Daoy (cell line): ENCODE data around the gene PLIN1. TPM values are rescaled to one million over a fixed set of nuclear protein-coding genes. Genes with fewer than 3 reads are reported as not detected.

ENCODE experiments used
- DNase-seq: peaks from one replicate; pipeline ENCODE4 v3.0.0-alpha.2; 2015; ENCODE audit warnings: low read depth
- total RNA-seq: library from RNA; depleted of rRNA; stranded (reverse); fragments of >200 nt; shearing (Covaris generic); gene quantifications from 2 replicates; pipeline ENCODE4 v1.2.3, GENCODE V29; 2014

The PLIN1 gene
- total RNA-seq, 1 experiment from 2014 or later, result 0.29 TPM

DNA sequence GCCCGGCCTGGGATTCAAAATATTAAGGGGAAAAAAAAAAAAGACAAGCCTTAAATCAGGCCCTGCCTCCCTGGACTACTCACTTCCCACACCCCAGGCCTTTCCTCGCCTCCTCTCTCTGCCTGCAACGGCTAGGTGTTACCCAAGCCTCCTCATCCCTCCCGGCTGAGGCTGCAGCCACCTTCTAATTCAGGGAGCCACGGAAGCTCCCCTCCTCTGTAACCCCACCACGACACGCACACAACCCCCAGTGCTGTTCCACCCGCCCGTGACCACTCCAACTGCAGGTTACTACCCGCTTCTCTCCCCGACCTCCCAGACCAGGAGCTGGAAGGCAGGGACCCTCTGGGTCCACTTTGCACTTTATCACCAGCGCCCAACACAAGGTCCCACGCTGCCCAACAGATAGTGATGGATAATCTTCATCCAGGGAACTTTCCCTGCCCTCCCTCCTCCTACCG is 24.8 kb downstream of the PLIN1 start:
- peak; percentile 41 for DNase-seq

DNA sequence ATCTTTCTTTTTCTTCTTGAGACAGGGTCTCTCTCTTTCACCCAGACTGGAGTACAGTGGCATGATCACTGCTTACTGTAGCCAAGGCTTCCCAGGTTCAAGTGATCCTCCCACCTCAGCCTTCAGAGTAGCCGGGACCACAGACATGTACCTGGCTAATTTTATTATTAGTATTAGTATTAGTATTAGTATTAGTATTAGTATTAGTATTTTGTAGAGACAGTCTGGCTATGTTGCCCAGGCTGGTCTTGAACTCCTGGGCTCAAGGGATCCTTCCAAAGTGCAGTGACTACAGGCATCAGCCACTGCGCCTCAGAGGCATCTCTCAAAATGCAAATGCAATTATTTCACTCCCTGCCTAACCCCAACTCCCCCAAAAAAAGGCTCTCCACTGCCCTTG is 25.6 kb downstream of the PLIN1 start:
- DNase-seq, result no peak

DNA sequence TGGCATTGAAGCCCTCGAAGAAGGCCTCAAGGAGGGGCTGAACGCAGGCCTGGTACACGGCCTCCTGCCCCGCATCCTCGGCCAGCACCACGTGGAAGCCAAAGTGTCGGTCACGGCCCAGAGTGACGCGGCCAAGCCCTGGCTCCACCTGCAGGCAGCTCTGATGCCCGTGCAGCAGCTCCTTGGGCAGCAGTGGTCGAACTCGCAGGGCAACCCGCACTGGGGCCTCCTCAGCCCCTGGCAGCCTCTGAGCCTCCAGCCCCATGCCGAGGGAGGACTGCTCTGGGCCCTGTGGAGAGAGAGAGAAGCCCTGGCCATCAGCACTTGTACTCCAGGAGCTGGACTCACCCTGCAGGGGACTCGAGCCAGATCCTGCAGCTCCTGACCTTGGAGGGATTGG is 26.5 kb downstream of the PLIN1 start:
- no peak for DNase-seq

DNA sequence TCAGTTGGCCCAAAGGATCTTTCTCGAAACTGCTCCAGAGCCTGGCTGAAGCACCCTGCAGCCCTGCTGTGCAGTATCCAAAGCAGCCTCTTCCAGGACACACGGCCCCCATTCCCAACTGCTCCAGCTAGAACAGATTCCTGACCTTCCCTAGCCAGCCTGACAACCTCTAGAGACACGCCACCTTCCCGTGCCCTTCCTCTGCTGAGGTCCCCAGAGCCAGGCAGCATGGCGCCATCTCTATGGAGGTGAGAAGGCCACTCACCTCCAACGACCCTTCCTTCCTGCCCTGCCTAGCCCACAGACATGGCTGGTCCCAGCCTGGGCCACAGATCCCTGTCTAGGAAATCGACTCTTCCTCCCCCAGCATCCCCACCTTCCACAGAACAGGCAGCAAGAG is 27.0 kb downstream of the PLIN1 start:
- no peak for DNase-seq

DNA sequence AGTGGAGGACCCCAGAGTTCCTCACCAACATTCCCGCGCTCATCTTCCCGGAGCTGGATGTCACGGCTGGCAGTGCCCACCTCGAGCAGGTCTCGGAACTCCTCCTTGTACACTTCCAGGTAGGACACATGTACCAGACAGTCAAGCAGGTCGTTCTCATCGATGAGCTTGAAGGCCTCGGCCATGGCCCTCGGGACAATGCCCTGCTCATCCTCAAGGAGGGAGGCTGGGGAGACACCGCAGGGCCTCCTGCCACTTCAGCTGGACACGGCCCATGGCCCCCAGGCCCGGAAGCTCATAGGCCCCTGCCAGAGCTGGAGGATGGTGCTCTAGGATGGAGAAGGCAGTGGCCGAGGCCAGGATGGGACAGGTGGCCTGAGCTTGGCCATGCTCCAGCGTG is 29.5 kb downstream of the PLIN1 start:
- no peak for DNase-seq

DNA sequence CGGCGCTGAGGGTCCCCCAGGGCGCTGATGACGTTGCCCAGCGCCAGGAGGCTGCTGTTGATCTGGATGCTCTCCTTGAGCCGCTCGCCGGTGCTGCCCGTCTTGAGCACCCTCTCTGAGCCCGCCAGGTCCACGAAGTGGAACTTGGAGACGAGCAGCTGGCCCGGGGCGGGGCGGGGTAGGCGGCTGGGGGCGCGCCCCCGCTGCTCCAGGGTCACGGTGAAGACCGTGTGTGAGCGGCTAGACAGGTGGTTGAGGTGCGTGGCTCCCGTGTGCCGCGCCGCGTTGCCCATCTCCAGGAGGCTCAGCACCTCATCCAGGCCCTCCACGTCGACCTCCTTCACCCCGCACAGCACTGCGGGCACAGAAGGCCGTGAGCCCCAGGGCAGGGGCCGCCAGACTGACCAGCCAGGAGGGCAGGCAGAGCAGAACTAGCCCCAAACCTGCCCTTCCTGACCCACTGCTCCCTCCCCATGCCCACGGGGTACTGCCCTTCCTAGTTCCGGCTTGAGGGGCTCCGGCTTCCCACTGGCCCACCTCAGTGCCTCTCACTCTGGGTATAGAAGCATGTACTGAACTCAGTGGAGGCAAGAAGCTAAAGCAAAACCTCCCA is 30.0 kb downstream of the PLIN1 start:
- DNase-seq, result no peak

DNA sequence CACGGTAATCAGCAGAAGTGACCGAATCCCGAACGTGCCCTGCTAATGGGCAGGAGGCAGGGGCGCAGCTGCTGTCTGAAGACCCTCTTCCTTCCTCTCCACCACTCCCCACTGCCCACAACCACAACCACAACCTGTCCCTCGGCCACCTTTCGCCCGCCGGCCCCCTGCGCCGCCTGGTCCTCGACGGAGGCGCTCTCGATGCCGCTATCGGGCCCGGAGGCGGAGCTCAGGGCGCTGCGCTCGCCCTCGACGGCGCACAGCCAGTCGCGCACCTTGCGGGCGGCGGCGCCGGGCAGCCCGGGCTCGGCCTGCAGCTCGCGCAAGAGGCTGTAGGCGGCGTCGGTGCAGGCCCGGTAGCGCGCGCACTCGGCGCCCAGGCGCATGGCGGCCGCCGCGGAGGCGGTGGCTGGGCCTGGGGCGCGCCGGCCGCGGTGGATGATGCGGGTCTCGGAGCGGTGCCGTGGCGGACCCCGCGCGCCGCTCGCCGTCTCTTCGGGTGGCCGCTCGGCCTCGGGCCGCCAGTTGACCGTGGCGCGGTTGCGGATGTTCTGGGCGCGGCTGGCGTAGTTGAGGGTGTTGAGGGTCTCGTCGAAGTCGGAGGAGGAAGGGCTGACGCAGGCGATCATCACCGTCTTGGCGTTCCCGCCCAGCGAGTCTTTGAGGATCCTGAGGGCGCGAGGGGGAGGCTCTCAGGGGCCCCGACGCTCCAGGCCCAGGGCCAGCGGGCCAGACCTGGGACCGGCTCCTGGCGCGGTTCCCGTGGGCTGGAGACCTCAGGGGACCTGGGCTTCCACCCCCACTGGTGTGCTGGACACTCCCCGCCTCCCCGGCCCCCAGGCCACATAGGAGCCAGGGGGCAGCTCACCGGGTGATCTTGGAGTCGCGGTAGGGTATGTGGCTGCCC is 30.8 kb downstream of the PLIN1 start:
- DNase-seq, result no peak

DNA sequence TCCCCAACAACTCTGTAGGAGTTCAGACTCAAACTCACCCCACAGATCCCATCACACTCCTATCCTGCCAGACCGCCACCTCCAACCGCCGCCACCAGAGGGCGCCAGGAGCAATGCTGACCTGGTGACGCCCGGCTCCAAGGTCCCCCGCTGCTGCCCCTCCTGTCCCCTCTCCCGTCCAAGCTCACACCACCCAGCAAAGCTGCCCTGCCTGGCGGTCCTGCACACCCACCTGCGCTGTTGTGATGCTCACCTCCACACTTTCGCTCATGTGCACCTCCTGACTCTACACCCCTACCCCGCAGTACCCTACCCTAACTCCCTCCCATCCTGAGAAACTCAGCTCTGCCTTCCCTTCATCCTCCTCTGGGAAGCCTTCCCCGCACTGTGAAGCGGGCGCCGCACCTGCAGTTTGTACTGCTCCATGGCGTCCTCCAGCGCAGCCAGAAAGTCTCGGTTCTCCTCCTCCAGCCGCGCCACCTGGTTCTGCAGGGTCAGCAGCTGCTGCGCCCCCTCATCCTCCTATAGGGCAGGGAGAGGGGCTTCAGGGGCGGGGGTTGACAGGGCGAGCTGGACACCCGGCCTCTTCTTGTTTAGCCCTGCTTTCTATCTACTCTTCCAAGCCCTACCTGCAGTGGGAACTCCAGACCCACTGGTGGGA is 31.8 kb downstream of the PLIN1 start:
- DNase-seq, result peak; percentile 73

DNA sequence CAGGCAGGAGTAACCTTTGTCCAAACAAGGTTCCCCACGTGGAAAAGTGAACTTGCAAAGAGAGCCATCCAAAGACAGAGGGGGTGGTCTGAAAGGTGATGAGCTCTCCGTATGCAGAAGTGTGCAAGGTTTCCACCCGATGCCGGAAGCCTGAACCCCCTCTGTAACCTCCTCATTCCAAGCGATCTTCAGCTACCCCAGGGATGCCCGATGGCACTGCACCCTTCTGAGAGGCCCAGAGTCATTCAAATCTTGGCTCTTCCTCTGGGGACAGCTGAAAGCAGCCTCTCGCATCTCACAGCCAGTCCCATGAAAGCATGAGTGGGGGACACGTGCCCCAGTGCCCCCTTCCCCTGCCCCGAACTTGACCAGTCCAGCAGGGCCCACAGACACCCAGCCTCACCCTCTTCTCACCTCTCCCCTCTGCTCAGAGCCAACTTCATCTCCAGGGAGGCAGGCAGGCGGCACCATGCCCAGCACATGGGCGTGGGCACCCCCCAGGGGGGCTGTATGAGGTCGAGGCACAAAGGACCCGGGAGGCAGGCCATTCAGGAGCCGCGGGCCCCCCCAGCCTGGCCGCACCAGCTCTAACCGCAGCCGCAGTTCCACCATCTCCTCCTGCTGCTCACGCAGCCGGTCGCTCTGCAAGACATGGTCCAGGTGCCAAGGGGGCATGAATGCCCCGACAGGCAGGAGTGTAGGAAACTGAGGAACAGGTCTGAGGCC is 32.6 kb downstream of the PLIN1 start:
- DNase-seq, result no peak

DNA sequence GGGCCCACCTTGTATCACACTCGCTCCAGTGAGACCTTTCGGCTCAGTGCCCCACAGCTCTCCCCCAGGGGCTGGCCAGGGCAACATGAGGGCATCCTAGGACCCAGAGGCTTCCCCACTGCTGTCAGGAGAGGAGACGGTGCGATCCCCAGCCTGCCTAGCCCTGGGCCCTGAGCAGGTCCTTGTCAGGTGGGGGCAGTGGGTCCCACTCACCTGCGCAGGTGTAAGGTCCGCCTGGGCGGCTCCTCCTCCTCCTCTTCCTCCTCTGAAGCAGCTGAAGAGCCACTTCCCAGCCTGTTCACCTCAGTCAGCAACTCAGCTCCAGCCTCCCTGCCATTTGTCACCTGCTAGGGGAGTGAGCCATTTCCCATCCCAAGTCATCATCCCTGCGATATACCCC is 33.5 kb downstream of the PLIN1 start:
- DNase-seq, result no peak

DNA sequence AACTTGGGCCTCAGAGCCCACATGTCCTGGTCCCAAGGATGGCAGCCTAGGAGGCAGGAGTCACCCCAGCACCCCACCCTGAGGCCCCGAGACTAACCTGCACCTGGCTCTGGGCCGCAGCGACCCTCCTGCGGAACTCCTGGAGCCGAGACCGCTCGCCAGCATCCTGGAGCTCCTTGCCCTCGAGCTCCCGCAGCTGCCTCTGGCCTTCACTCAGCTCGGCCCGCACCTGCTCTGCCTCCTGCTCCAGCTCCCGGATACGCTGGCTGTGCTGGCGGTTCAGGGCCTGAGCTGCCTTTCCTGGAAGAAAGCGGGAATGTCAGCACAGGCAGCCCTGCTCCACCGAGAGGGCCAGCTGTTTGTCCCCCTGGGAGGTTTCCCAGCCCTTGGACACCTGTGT is 37.1 kb downstream of the PLIN1 start:
- no peak for DNase-seq

DNA sequence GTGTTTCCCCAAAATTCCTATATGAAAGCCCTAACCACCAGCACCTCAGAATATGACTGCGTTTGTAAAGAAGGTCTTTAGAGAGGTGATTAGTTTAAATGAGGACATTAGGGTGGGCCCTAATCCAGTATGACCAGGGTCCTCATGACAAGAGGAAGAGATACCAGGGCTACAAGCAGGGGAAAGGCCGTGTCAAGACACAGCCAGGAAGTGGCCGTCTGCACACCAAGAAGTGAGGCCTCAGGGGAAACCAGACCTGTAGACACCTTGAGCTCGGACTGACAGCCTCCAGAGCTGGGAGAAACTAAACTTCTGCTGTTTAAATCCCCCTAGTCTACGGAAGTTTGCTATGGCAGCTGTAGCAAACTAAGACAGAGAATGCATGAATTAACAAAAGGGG is 38.1 kb downstream of the PLIN1 start:
- DNase-seq, result no peak

DNA sequence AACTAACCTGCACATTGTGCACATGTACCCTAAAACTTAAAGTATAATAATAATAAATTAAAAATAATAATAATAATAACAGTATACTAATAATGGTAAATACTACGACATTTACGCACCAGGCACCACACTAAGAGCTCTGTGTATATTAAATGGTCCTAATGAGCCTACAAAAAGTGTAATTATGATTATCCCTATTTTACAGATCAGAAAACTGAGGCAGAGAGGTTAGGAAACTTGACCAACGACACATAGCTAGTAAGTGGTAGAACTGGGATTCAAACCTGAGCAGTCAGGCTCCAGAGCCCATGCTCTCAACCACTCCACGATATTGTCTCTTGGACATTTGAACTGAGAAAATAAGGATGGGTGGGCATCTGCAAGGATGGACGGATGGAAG is 38.9 kb downstream of the PLIN1 start:
- DNase-seq, result no peak

DNA sequence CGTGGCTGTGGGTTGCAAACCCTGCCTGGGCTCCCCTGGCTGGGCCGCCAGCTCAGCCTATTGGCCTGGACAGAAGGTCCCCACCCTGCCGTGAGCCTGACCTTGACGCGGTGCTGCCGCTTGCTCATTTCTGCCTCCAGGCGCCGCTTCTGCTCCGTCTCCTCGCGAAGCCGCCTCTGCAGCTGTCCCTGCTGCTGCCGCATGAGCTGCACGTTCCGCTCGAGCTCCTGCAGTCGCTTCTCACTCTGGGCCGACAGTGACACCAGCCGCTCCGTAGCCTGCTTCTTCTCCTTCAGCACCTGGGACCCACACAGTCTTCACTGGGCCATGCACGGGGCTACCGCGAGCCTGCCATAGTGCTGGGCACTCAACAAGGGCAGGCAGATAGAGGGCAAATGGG is 45.6 kb downstream of the PLIN1 start:
- DNase-seq, result no peak

DNA sequence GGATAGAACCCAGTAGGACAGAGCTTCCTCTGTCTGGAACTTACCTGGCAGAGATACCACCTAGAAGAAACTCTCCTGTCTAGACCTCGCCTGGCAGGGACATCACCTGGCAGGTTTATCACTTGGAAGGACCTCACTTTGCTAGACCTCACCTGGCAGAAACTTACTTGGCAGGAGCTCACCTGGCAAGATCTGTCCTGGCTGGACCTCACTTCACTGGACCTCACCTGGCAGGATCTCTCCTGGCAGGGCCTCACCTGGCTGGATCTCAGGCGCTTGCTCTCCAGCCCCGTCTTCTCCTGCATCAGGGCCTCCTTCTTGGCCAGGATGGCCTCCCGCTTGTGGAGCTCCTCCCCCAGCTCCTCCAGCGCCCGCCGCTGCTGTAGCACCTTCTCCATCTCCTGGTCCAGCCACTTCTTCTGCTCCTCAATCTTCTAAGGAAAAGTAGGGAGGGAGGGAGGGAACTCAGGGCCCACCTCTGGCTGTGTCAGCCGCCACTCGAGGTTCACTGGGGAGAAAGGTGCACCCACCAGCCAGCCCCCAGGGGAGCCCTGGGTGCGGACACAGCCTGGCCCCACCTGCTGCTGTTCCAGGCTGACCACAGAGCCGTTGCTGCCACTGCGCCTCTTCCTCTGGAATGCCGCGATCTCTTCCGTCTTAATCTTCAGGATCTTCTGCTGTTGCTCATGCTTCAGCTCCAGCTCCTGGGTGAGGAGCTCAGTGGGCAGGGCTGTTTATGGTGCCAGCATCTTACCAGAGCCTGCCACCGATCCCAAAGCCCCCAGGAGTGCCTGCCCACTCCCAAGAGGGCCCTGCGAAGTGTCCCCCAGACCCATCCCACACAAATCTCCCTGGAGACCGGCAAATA is 46.4 kb downstream of the PLIN1 start:
- DNase-seq, result no peak

DNA sequence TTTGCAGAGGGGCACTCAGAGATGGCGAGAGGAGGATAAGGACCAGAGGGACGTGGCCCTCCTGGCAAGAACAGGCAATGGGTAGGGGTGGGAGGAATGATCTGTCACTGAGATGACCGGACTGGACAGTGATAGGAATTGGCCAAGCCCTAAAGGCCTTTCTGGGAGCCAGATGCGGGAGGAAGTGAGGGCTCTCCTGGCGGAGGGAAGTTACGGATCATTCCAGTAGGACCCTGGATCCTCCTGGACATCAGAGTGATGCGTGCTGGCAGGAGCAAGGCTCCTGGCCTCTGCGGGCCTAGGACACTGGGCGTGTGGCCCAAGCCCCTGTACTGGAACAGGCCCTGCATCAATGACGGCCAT is 47.3 kb downstream of the PLIN1 start:
- DNase-seq, result no peak

DNA sequence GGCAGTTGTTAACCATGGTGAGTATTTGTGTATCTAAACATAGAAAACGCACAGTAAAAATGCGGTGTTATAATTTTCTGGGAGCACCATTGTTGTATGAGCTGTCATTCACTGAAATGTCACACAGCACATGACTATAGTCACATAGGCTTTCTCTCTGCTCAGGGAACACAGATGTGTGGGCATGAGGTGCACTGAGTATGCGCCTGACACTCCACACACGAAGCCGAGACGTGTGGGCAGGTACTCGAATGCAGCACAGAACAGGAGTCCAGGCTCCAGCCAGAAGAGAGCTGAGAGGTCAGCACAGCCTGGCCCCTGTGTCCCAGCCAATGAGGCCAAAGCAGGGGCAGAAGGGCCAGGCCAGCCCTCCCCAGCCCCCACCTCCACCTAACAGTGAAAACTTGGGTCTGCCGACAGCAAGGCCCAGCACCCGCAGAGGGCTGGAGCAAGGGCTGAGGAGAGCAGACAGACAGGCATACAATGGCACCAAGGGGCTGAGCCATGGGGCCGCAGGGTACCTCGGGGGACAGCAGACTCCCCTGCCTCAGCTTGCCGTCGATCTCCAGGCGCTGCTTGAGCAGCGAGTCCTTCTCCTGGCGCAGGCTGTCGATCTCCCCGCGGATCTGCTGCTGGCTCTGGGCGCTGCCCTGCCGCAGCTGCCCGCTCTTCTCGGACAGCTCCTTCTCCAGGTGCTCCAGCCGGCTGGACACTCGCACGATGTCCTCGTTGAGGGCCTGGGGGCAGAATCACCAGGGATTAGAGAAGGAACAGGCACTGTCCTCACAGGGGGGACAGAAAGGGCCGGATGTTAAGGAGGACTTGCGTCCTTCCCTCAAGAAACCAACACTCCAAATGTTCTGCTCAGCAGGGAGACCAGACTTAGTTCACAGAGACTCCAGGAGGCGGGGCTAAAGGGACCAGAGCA is 47.9 kb downstream of the PLIN1 start:
- no peak for DNase-seq

DNA sequence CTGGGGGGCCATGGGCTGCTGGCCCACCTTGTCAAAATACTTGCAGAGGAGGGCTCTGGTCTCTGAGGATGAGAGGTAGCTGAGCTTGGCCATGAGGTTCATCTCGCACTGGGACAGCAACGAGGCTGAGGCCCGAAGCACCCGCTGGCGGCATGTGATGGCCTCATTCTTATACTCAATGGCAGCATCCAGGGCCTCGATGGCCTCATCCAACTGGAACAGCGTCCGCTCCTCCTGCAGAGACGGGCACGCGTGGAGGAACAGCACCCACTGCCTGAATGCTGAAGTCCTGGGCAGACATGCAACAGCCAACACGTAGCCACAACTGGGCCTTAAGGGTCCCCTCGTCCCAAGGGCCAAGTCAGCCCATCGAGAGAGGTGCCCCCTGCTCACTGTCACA is 48.9 kb downstream of the PLIN1 start:
- no peak for DNase-seq

DNA sequence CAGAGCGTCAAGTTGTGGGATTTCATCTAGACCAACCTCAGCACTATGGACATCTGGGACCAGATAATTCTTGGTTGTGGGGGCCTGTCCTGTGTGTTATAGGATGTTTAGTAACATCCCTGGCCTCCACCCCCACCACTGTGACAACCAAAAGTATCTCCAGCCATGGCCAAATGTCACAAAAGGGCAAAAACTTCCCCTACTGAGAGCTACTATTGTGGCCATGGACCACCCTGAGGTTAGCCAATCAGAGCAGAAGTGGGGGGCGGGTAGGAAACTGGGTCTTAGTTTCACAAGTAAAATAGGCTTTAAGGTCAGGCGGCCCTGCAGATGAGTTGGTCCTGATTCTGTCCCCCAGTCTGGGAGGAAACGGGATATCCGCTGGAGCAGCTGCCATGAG is 49.3 kb downstream of the PLIN1 start:
- no peak for DNase-seq
